DMS79 treated with DMSO at 0.1 percent for 48 hours (cell line): ENCODE results near the gene SLC44A4.
"Not testable (repeated sequence)": the region's sequence is repeated elsewhere in the genome, so short reads cannot be mapped to it uniquely, and the experiment has no call there.

Experiments used
- DNase-seq: peaks from one replicate; lab custom pipeline; 2025; lab: John Stamatoyannopoulos, UW

SLC44A4 gene

DNA sequence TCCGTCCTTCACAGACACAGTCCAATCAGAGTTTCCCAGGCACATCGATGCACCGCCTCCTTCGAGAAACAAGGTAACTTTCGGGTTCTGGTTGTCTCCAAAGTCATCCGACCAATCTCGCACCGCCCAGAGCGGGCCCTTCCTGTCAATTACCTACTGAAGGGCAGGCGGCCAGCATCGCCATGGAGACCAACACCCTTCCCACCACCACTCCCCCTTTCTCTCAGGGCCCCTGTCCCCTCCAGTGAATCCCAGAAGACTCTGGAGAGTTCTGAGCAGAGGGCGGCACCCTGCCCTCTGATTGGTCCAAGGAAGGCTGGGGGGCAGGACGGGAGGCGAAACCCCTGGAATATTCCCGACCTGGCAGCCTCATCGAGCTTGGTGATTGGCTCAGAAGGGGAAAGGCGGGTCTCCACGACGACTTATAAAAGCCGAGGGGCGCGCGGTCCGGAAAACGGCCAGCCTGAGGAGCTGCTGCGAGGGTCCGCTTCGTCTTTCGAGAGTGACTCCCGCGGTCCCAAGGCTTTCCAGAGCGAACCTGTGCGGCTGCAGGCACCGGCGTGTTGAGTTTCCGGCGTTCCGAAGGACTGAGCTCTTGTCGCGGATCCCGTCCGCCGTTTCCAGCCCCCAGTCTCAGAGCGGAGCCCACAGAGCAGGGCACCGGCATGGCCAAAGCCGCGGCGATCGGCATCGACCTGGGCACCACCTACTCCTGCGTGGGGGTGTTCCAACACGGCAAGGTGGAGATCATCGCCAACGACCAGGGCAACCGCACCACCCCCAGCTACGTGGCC lies 51.3 kb downstream of the SLC44A4 start, which contains the start of gene HSPA1B:
Gene HSPA1B, plus strand, starts transcription at position 453 of the 794 bp plus-strand sequence. Its CDS starts 213 bp downstream, at position 666.
- peak; percentile 100 for DNase-seq

DNA sequence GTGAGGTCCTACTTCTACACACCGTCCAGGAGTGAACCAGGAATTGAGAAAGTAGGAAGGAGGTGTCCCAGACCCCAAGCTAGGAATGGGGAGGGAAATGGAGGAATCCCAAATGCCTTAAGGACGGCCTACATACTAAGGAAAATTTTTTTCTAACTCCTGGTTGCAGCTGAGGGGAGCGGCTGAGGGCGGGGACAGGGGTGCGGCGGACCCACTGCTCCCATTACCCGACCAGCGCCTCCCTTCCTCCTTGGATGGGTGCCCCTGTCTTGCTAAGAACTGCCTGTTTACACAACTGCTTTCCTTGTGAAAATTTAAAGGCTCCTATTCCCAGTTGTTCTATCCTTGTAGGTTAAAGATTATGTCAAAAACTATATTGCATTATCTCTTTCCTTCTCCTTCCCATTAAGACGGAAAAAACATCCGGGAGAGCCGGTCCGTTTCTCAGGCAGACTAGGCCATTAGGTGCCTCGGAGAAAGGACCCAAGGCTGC lies 52.0 kb downstream of the SLC44A4 start:
- peak; percentile 92 for DNase-seq

DNA sequence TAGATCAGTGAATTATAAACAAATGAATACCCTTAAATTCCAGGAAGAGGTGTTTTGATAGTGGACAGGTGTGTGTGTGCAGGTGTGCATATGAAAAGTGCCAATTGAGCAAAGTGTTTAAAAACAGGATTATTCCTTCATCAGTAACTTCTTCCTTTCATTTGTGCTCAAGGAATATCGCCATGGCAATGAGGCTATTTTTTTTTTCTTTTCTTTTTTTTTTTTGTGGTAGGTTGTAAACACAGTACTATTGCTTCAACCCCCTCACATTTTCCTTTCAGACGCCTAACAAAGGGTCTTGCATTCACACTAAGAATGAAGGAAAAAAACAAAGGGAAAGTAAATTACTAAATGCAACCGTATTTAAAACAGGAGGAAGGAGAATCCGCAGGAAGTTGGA lies 53.2 kb downstream of the SLC44A4 start:
- DNase-seq, result no peak

DNA sequence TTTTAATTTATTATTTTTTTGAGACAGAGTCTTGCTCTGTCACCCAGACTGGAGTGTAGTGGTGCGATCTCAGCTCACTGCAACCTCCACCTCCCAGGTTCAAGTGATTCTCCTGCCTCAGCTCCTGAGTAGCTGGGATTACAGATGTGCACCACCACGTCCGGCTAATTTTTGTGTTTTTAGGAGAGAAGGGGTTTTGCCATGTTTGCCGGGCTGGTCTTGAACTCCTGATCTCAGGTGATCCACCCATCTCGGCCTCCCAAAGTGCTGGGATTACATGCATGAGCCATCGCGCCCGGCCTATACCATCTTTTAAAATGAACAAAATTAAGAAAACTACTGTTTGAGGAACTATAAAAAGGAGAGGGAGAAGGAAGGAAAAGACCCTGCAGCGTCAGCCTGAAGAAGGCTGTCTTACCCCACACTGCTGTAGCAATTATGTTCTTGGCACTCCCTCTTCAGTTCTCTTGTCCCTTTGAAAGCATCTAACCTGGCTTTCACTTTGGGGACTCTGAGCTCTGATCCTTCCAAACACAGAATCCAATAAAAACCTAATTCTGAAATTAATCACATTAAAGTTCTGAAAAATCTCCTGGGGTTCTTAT lies 55.1 kb downstream of the SLC44A4 start:
- not testable (repeated sequence) for DNase-seq

DNA sequence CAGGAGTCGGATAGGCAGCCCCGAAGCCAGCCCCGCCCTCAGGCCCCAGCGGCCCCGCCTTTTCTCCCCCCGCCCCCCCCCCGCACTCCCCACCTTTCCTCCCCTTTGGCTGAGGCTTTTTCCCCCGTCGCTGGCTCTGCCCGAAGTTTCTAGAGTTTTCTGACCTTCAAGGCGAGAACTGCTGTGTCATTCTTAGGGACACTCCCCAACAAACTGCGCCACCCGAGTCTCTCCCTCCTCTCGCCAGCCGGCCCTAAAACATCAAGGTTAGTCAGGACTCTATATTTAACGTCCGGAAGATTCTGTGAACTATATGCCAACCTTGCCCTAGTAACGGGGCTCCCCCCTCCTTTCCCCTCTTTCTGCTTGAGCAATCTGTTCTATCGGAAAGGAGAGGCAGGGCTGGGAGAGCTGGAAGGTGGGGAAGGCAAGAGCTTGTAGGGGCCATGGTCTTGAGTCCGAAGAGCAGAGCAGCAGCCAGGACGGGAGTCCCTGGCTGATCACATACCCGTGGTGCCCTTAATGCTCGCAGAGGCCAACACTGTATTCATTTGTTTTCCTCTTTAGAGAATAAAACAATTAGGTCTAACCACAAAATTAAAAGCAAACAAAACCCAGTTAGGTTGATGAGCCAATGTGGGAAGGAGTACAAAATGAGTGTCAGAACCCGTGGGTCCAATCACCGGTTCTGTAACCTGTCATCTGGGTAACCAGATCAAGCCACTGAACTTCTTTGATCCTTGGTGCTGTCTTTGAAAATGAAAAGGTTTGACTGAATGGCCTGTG lies 56.6 kb downstream of the SLC44A4 start:
- peak; percentile 4 for DNase-seq

DNA sequence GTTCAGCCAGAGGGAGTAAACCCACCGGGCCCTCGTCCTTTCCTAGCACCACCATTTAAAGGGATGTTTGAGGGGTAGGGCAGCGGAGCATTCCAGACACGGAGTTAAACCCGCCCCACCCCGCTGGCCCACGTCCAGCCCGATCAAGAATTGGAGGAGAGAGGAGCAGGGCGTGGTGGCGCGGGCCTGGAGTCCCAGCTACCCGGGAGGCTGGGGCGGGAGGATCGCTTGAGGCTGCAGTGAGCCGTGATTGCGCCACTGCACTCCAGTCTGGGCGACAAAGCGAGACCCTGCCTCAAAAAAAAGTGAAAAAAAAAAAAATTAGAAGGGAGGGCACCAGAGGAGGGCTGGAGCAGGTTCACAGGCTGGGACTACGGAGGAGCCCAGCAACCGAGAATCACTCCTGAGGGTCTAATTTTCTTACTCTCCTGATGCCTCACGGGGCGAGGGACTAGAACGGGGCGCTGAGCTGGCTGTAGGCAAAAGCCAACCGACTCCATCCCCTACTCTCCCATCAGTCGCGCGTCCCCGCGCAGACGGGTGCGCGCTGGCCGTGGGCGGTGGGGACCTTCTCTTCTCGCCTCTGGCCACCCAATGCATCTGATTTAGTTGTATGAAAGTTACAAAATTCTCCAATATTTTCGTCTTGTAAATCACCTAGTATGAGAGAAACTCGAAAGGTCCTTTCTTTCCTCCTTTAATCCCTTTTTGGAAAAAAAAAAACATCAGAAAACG lies 57.3 kb downstream of the SLC44A4 start:
- DNase-seq, result peak; percentile 25

DNA sequence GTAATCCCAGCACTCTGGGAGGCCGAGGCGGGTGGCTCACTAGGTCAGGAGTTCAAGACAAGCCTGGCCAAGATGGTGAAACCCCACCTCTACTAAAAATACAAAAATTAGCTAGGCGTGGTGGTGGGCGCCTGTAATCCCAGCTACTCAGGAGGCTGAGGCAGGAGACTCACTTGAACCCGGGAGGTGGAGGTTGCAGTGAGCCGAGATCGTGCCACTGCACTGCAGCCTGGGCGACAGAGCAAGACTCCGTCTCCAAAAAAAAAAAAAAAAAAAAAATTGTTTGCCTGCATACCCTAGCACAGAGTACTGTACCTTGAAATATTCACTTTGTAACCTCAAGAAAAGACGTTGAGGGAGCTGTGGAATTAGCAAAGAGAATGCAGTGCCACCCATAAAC lies 58.4 kb downstream of the SLC44A4 start:
- not testable (repeated sequence) for DNase-seq

DNA sequence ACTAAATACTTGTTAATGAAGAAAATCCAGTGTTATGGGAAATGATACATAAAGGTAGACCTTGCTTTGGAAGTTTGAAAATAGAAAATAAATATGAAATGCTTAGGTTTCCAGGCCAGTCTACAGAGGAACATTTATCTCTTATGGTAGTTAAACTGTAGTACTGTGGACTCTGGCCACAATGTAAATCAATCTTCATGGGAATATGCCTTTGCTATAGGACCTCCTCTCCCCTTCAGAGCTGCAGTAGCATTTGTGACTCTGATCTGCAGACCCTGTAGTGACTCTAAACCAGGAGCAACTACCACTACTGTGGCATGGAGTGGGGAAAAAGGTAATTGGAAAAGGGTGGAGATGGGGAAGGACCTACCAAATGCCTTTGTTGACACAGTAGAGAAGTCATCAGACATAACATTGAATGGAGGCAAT lies 58.9 kb downstream of the SLC44A4 start:
- no peak for DNase-seq

DNA sequence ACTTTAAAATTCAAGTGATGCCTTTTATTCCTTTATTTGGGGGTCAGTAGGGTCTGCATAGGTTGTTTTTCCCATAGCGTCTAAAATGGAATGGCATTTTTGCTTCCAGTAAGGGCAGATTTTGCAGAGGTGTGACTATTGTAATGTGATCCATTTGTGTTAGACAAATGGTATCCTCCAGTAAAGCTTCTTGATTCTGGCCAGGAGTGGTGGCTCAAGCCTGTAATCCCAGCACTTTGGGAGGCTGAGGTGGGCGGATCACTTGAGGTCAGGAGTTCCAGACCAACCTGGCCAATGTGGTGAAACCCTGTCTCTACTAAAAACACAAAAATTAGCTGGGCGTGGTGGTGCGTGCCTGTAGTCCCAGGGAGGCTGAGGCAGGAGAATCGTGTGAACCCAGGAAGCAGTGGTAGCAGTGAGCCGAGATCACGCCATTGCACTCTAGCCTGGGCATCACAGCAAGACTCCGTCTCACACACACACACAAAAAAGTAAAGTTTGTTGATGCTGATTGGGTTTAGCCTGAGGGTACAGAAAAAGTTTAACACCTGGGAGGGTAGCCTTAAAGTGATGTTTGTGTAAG lies 60.8 kb downstream of the SLC44A4 start:
- not testable (repeated sequence) for DNase-seq

DNA sequence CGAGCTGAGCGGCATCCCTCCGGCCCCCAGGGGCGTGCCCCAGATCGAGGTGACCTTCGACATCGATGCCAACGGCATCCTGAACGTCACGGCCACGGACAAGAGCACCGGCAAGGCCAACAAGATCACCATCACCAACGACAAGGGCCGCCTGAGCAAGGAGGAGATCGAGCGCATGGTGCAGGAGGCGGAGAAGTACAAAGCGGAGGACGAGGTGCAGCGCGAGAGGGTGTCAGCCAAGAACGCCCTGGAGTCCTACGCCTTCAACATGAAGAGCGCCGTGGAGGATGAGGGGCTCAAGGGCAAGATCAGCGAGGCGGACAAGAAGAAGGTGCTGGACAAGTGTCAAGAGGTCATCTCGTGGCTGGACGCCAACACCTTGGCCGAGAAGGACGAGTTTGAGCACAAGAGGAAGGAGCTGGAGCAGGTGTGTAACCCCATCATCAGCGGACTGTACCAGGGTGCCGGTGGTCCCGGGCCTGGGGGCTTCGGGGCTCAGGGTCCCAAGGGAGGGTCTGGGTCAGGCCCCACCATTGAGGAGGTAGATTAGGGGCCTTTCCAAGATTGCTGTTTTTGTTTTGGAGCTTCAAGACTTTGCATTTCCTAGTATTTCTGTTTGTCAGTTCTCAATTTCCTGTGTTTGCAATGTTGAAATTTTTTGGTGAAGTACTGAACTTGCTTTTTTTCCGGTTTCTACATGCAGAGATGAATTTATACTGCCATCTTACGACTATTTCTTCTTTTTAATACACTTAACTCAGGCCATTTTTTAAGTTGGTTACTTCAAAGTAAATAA lies 61.5 kb downstream of the SLC44A4 start:
- not testable (repeated sequence) for DNase-seq

DNA sequence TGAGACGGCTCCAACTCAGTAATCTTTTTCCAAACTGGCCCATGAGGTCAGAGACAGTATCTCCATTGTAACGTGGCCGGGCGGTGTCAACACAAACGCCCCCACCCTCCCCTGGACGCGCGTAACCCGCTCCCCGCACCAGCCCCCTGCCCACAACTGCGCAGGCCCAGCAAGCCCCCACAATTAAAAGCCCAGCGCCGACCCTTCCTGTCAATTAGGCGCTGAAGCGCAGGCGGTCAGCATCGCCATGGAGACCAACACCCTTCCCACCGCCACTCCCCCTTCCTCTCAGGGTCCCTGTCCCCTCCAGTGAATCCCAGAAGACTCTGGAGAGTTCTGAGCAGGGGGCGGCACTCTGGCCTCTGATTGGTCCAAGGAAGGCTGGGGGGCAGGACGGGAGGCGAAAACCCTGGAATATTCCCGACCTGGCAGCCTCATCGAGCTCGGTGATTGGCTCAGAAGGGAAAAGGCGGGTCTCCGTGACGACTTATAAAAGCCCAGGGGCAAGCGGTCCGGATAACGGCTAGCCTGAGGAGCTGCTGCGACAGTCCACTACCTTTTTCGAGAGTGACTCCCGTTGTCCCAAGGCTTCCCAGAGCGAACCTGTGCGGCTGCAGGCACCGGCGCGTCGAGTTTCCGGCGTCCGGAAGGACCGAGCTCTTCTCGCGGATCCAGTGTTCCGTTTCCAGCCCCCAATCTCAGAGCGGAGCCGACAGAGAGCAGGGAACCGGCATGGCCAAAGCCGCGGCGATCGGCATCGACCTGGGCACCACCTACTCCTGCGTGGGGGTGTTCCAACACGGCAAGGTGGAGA lies 63.6 kb downstream of the SLC44A4 start, which contains the start of the genes HSPA1A and HSPA1L:
Gene HSPA1A, plus strand, starts transcription at position 519 of the 814 bp plus-strand sequence. Its CDS starts 214 bp downstream, at position 733.
Gene HSPA1L, minus strand, starts transcription at position 259 of the 814 bp plus-strand sequence. CDS start 3,311 bp downstream, outside the sequence.
- DNase-seq, result peak; percentile 92

DNA sequence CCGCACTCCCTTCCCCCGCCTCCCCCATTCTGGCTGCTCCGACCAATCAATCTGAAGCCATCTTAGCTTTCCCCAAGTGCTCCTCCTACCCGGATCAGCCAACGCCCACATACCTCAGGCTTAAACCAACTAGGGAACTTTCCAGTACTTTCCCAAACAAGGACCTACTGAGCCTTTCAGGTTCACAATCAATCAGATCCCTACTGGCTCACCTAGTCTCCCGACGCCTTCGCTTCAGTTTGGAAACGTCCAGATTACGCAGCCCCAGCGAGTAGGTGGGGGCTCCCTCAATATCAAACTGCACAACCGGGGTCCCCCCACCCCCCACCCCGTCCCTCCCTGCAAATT lies 64.1 kb downstream of the SLC44A4 start:
- DNase-seq, result peak; percentile 95

DNA sequence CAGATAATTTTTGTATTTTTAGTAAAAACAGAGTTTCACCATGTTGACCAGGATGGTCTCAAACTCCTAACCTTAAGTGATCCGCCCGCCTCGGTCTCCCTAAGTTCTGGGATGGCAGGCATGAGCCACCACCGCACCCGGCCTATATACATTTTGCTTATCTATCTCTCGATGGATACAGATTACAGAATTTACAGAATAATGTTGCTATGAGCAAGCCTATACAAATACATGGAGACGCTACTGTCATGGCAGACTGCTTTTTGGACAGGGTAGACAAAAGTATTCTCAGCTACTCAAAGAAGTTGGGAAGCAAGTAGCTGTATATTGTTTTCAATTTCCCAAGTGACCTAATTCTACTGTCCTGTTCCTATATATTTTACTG lies 65.3 kb downstream of the SLC44A4 start:
- no peak for DNase-seq
